Thyroid gland (tissue), 4 donors: ENCODE data around the gene LAMP1.

ENCODE experiments used
- CTCF ChIP-seq, 6 experiments: fragments of 200-600 bp in 3 of 6; fragments of 450-650 bp in 3 of 6; sonication (generic) in 3 of 6; IDR thresholded peaks; one replicate each; pipeline ENCODE4 v1.5.1; 2016 to 2019; ENCODE audit warnings: antibody characterized with exemption in 6 of 6, mild to moderate bottlenecking in 2 of 6, inconsistent platforms in 1 of 6, moderate library complexity in 1 of 6
- POLR2A ChIP-seq, 2 donors: fragments of 450-650 bp; IDR thresholded peaks; one replicate each; pipeline ENCODE4 v1.6.1; 2017; ENCODE audit warnings: antibody characterized with exemption in 2 of 2, mild to moderate bottlenecking in 2 of 2, moderate library complexity in 1 of 2

DNA sequence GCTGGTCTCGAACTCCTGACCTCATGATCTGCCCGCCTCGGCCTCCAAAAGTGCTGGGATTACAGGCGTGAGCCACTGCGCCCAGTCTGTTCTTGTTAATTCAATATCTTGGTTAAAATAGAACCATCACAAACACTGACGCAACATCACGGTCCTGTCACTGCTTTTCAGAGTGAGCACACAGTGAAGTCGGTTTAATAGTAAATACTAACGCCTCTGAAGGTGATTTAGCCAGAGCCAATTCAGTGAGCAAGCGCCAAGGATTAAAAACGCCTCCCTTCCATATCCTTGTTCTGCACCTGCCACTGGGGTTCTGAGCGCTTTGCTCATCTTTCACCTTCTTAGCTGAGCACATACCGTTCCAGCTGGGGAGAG lies 30.3 kb downstream of the LAMP1 start:
- TF ChIP-seq CTCF (IDR thresholded peaks at IDR 0.05) (no peak), POLR2A (IDR thresholded peaks at IDR 0.05) (no peak)
